K562 (cell line): Measurements from ENCODE around the gene NIPBL. TPM values are rescaled to one million over a fixed set of nuclear protein-coding genes. Genes with fewer than 3 reads are reported as not detected.

Source experiments
- ARNT ChIP-seq, 2 experiments: fragments of 450-650 bp; IDR thresholded peaks; 2 replicates each; pipeline ENCODE4 v1.6.1; 2016; ENCODE audit warnings: mild to moderate bottlenecking in 1 of 2
- EP400 ChIP-seq: fragments of 450-650 bp; IDR thresholded peaks from 2 replicates; pipeline ENCODE4 v1.6.1; 2017; ENCODE audit warnings: antibody characterized with exemption, mild to moderate bottlenecking, moderate library complexity
- FUS ChIP-seq: fragments of 200-400 bp; formaldehyde crosslinking; optimal IDR thresholded peaks from 2 replicates; pipeline ENCODE3; 2017; ENCODE audit warnings: low read depth, low read length
- HDAC3 ChIP-seq: fragments of 450-650 bp; IDR thresholded peaks from 2 replicates; pipeline ENCODE4 v1.6.1; 2018; ENCODE audit warnings: borderline replicate concordance, mild to moderate bottlenecking, moderate library complexity; ENCODE audit not compliant: partially characterized antibody
- JUND ChIP-seq, 2 experiments: IDR thresholded peaks; 2 replicates in 1 of 2; 3 replicates in 1 of 2; pipeline ENCODE4 v1.6.1; 2011; ENCODE audit warnings: borderline replicate concordance in 2 of 2, low read depth in 2 of 2, low read length in 2 of 2, improper control_type of control experiment in 1 of 2, missing biosample characterization in 1 of 2, missing genetic modification characterization in 1 of 2, missing genetic modification reagents in 1 of 2
- LARP7 ChIP-seq: fragments of 450-650 bp; IDR thresholded peaks from 2 replicates; pipeline ENCODE4 v1.6.1; 2016
- MAFK ChIP-seq: IDR thresholded peaks from 2 replicates; pipeline ENCODE4 v1.6.1; 2011; ENCODE audit warnings: low read length, improper control_type of control experiment
- MYBL2 ChIP-seq, 2 experiments: fragments of 450-650 bp in 1 of 2; sonication (generic) in 1 of 2; formaldehyde crosslinking in 1 of 2; IDR thresholded peaks; 2 replicates each; pipeline versions ENCODE4 v1.6.1 to v1.8.1; 2017 to 2022; ENCODE audit warnings: borderline replicate concordance in 1 of 2, inconsistent platforms in 1 of 2, low read depth in 1 of 2, mild to moderate bottlenecking in 1 of 2, missing genetic modification reagents in 1 of 2, moderate library complexity in 1 of 2
- POLR2H ChIP-seq: IDR thresholded peaks from 2 replicates; pipeline ENCODE4 v1.6.1; 2016; ENCODE audit warnings: missing genetic modification characterization, low read depth, mild to moderate bottlenecking, control low read depth, missing compliant biosample characterization, moderate library complexity
- SIRT6 ChIP-seq: IDR thresholded peaks from one replicate; pipeline ENCODE4 v1.6.1; 2012; ENCODE audit warnings: low read depth, mild to moderate bottlenecking, control low read depth, inconsistent platforms, low read length, moderate library complexity
- TAF15 ChIP-seq: fragments of 200-400 bp; formaldehyde crosslinking; IDR thresholded peaks from 2 replicates; pipeline ENCODE4 v1.6.1; 2017; ENCODE audit warnings: mild to moderate bottlenecking, low read depth, low read length, moderate library complexity
- TAF9B ChIP-seq: fragments of 450-650 bp; IDR thresholded peaks from 2 replicates; pipeline ENCODE4 v1.6.1; 2018; ENCODE audit warnings: mild to moderate bottlenecking; ENCODE audit not compliant: partially characterized antibody
- TRIM24 ChIP-seq, 2 experiments: fragments of 450-650 bp; IDR thresholded peaks; 2 replicates each; pipeline ENCODE4 v1.6.1; 2016
- ZNF444 ChIP-seq: fragments of 250-450 bp; sonication (Bioruptor Pico); IDR thresholded peaks from 2 replicates; pipeline ENCODE4 v1.4.0; 2020; ENCODE audit warnings: mild to moderate bottlenecking, moderate library complexity
- polyA plus RNA-seq, 8 experiments: library from polyadenylated mRNA; depleted of rRNA in 4 of 8; stranded (reverse) in 5 of 8; unstranded in 3 of 8; fragments of >200 nt; fragmentation: Nextera tagmentation in 2 of 8; fragmentation: Illumina TruSeq in 1 of 8; extraction: Ambion mirVana in 2 of 8; extraction: Trizol in 1 of 8; gene quantifications; 2 replicates each; pipeline versions ENCODE4 v1.2.1 to v1.2.3, GENCODE V29; 2011 to 2014; ENCODE audit warnings: inconsistent platforms in 1 of 8, missing spikeins in 1 of 8
- total RNA-seq, 7 experiments: library from RNA; depleted of rRNA in 6 of 7; stranded (reverse); fragments of >200 nt in 6 of 7; fragmentation: Illumina TruSeq in 2 of 7; extraction: Trizol in 2 of 7; gene quantifications; 2 replicates each; pipeline versions ENCODE4 v1.2.1 to v1.2.3, GENCODE V29; 2011 to 2021; ENCODE audit warnings: low replicate concordance in 1 of 7
- TF ChIP-seq, protein P1 (sequence below): fragments of 450-650 bp; IDR thresholded peaks from 2 replicates; pipeline ENCODE4 v1.6.1; 2016; ENCODE audit warnings: mild to moderate bottlenecking
- TF ChIP-seq, protein P2 (sequence below), 2 experiments: fragments of 450-650 bp in 1 of 2; sonication (generic) in 1 of 2; formaldehyde crosslinking in 1 of 2; IDR thresholded peaks in 1 of 2; conservative IDR thresholded peaks in 1 of 2; 2 replicates each; pipeline versions ENCODE4 v1.6.1 to v1.8.1; 2016 to 2023; ENCODE audit warnings: mild to moderate bottlenecking in 2 of 2, moderate library complexity in 2 of 2, inconsistent platforms in 1 of 2, missing genetic modification reagents in 1 of 2

The NIPBL gene
- total and polyA plus RNA-seq, 9 of the 15 experiments (the other 6 are each of a cell fraction or from before 2014, with no cell fraction given) = 12.9 to 56.7 (median 38.9) TPM

DNA sequence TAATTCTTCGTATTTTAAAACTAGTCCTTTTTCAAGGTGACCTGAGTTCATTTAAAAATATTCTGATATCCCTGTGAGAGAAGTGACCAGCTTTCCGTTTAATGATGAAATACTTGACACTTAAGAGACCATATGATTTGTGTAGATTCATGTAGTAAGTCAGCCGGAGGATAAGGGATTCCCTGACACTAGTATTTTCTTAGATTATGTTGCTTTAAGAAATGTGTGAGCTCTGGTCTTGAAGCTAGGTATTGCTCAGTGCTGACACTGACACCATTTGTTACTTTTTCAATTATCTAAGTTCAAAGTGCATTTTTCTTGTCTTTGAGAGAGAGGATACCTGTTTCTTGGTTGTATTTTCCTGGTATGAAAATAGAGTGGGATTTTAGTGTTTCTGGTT lies 4.2 kb downstream of the NIPBL start (continued):
- TF ChIP-seq, protein P1, sequence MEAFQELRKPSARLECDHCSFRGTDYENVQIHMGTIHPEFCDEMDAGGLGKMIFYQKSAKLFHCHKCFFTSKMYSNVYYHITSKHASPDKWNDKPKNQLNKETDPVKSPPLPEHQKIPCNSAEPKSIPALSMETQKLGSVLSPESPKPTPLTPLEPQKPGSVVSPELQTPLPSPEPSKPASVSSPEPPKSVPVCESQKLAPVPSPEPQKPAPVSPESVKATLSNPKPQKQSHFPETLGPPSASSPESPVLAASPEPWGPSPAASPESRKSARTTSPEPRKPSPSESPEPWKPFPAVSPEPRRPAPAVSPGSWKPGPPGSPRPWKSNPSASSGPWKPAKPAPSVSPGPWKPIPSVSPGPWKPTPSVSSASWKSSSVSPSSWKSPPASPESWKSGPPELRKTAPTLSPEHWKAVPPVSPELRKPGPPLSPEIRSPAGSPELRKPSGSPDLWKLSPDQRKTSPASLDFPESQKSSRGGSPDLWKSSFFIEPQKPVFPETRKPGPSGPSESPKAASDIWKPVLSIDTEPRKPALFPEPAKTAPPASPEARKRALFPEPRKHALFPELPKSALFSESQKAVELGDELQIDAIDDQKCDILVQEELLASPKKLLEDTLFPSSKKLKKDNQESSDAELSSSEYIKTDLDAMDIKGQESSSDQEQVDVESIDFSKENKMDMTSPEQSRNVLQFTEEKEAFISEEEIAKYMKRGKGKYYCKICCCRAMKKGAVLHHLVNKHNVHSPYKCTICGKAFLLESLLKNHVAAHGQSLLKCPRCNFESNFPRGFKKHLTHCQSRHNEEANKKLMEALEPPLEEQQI = no peak
- TF ChIP-seq HDAC3 (peak; percentile 8), MYBL2 (IDR thresholded peaks at IDR 0.05; ENCODE audit: low read depth) (peak; percentile 61; the same call in 1 of the 2 replicates), MYBL2 (CRISPR knock-in tag; IDR thresholded peaks at IDR 0.05; ENCODE audit: borderline replicate concordance) (no peak), TAF9B (peak; percentile 50), JUND (IDR thresholded peaks at IDR 0.05; ENCODE audit: borderline replicate concordance, low read depth, low read length) (no peak; the same call in 1 of the 2 replicates), JUND (tag; IDR thresholded peaks at IDR 0.05; ENCODE audit: borderline replicate concordance, low read depth, low read length) (peak; percentile 30; the same call in 1 of the 3 replicates), TAF15 (no peak), TRIM24 (IDR thresholded peaks at IDR 0.05) (peak in 1 of 2 experiments; percentile 38; a peak in 1 of 4 replicates), MAFK (no peak), EP400 (peak; percentile 48; the same call in 1 of the 2 replicates), ZNF444 (CRISPR knock-in tag) (no peak), POLR2H (tag) (peak; percentile 48; the same call in 1 of the 2 replicates), FUS (no peak), SIRT6 (no peak), LARP7 (no peak), ARNT (IDR thresholded peaks at IDR 0.05) (peak in 1 of 2 experiments; percentile 72; a peak in 1 of 4 replicates)
- TF ChIP-seq, protein P2, sequence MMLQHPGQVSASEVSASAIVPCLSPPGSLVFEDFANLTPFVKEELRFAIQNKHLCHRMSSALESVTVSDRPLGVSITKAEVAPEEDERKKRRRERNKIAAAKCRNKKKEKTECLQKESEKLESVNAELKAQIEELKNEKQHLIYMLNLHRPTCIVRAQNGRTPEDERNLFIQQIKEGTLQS (IDR thresholded peaks at IDR 0.05) = peak; percentile 95
- TF ChIP-seq, protein P2 (CRISPR knock-in tag; conservative IDR thresholded peaks at IDR 0.05) = no peak
